Testis (tissue), 2 donors: ENCODE results near the gene CFAP43.

Source experiments
- CTCF ChIP-seq, 3 experiments: fragments of 450-650 bp in 2 of 3; fragments of 200-600 bp in 1 of 3; sonication (generic) in 1 of 3; IDR thresholded peaks; one replicate each; pipeline ENCODE4 v1.5.1; 2016 to 2019; ENCODE audit warnings: antibody characterized with exemption in 3 of 3, mild to moderate bottlenecking in 2 of 3, moderate library complexity in 1 of 3
- POLR2A ChIP-seq: fragments of 450-650 bp; IDR thresholded peaks from one replicate; pipeline ENCODE4 v1.6.1; 2017; ENCODE audit warnings: antibody characterized with exemption, mild to moderate bottlenecking, moderate library complexity

- TF ChIP-seq CTCF (IDR thresholded peaks at IDR 0.05) (no peak), POLR2A (no peak)
These were observed 8.9 kb downstream of the CFAP43 start for GRCh38 chr10:104223304-104223703.
